A549 (cell line): ENCODE data around the gene RPL39L. TPM values are rescaled to one million over a fixed set of nuclear protein-coding genes. Genes with fewer than 3 reads are reported as not detected.

ENCODE experiments used
- ATAC-seq, 2 experiments: fragments of 200-7000 bp in 1 of 2; fragments of >200 bp in 1 of 2; cut with Nextera tagmentation in 1 of 2; cut with Tn5 transposase in 1 of 2; 3 replicates each; pipeline versions ENCODE4 v1.8.0 to v1.9.1; 2018 to 2020; ENCODE audit warnings: mild to moderate bottlenecking in 1 of 2, moderate library complexity in 1 of 2
- CTCF ChIA-PET: fragments of 300-600 bp; sonication (Branson Sonifier 250); formaldehyde crosslinking; extraction: SDS; loops from one replicate; lab custom pipeline; 2021; ENCODE audit warnings: antibody characterized with exemption, inconsistent platforms; lab: Yijun Ruan, JAX
- POLR2A ChIA-PET: fragments of 350-600 bp; formaldehyde crosslinking; extraction: SDS; loops from one replicate; lab custom pipeline; 2021; ENCODE audit warnings: antibody characterized with exemption, inconsistent platforms; lab: Yijun Ruan, JAX
- DNase-seq, 2 experiments: peaks; one replicate each; pipeline versions ENCODE4 v3.0.0 to v3.0.0-alpha.2; 2011 to 2016; ENCODE audit warnings: low read depth in 1 of 2, low spot score in 1 of 2
- FAIRE-seq: peaks from 2 replicates; lab custom pipeline; 2011; peaks lifted over from hg19 to GRCh38; lab: Jason Lieb, UNC
- H3K27ac ChIP-seq, 2 experiments: fragments of >200 bp; sonication (Bioruptor Twin); formaldehyde crosslinking; 3 replicates each; pipeline ENCODE4 v1.5.1; 2016 to 2017
- H3K4me1 ChIP-seq: fragments of >200 bp; sonication (Bioruptor Twin); formaldehyde crosslinking; 3 replicates; pipeline ENCODE4 v1.6.1; 2016
- H3K4me2 ChIP-seq: fragments of >200 bp; sonication (Bioruptor Twin); formaldehyde crosslinking; 3 replicates; pipeline ENCODE4 v1.6.1; 2016
- H3K4me3 ChIP-seq: fragments of >200 bp; sonication (Bioruptor Twin); formaldehyde crosslinking; 3 replicates; pipeline ENCODE4 v1.5.1; 2016
- H3K9me3 ChIP-seq: fragments of >200 bp; sonication (Bioruptor Twin); formaldehyde crosslinking; 3 replicates; pipeline ENCODE4 v1.6.1; 2016
- CBX8 ChIP-seq: fragments of 200-600 bp; sonication (generic); IDR thresholded peaks from 2 replicates; pipeline ENCODE4 v1.6.1; 2016
- EHF ChIP-seq: fragments of 250-450 bp; sonication (Bioruptor Pico); IDR thresholded peaks from 2 replicates; pipeline ENCODE4 v1.5.0; 2020; ENCODE audit warnings: mild to moderate bottlenecking
- EHMT2 ChIP-seq: fragments of 200-600 bp; sonication (generic); IDR thresholded peaks from 2 replicates; pipeline ENCODE4 v1.6.1; 2016; ENCODE audit warnings: antibody characterized with exemption, low read depth, mild to moderate bottlenecking, moderate library complexity
- FOSL2 ChIP-seq, 2 experiments: fragments of 450-650 bp in 1 of 2; fragments of >200 bp in 1 of 2; sonication (Bioruptor Twin) in 1 of 2; formaldehyde crosslinking; IDR thresholded peaks; 2 replicates each; pipeline versions ENCODE4 v1.5.0 to v1.6.1; 2016 to 2020; ENCODE audit warnings: mild to moderate bottlenecking in 1 of 2, moderate library complexity in 1 of 2
- FOXS1 ChIP-seq: fragments of 250-450 bp; sonication (Bioruptor Pico); IDR thresholded peaks from 2 replicates; pipeline ENCODE4 v1.5.0; 2020; ENCODE audit warnings: mild to moderate bottlenecking, moderate library complexity
- HDAC2 ChIP-seq: fragments of 200-600 bp; sonication (generic); IDR thresholded peaks from 2 replicates; pipeline ENCODE4 v1.6.1; 2016
- HEYL ChIP-seq: fragments of 250-450 bp; sonication (Bioruptor Pico); IDR thresholded peaks from 2 replicates; pipeline ENCODE4 v1.8.0; 2021; ENCODE audit warnings: mild to moderate bottlenecking, moderate library complexity
- HOXA7 ChIP-seq: fragments of 250-450 bp; sonication (Bioruptor Pico); IDR thresholded peaks from 2 replicates; pipeline ENCODE4 v1.5.0; 2020; ENCODE audit warnings: mild to moderate bottlenecking, moderate library complexity
- HOXB5 ChIP-seq: fragments of 250-450 bp; sonication (Bioruptor Pico); IDR thresholded peaks from 2 replicates; pipeline ENCODE4 v1.5.0; 2020; ENCODE audit warnings: mild to moderate bottlenecking, moderate library complexity
- KDM1A ChIP-seq: fragments of 200-600 bp; sonication (generic); IDR thresholded peaks from 2 replicates; pipeline ENCODE4 v1.6.1; 2016; ENCODE audit warnings: low read depth, mild to moderate bottlenecking
- KDM5A ChIP-seq: fragments of 200-600 bp; sonication (generic); IDR thresholded peaks from 2 replicates; pipeline ENCODE4 v1.6.1; 2016; ENCODE audit warnings: antibody characterized with exemption, mild to moderate bottlenecking
- MAZ ChIP-seq: fragments of 150-350 bp; IDR thresholded peaks from 2 replicates; pipeline ENCODE4 v1.6.1; 2014; ENCODE audit warnings: antibody characterized with exemption, low read depth, low read length, borderline replicate concordance
- NFE2L2 ChIP-seq: fragments of 150-350 bp; conservative IDR thresholded peaks from 2 replicates; pipeline ENCODE4 v1.6.1; 2014; ENCODE audit warnings: low read length
- PBX3 ChIP-seq: IDR thresholded peaks from 2 replicates; pipeline ENCODE4 v1.6.1; 2012
- PHF8 ChIP-seq: fragments of 200-600 bp; sonication (generic); IDR thresholded peaks from 2 replicates; pipeline ENCODE4 v1.6.1; 2016; ENCODE audit warnings: low read depth, mild to moderate bottlenecking, antibody characterized with exemption, moderate library complexity, borderline replicate concordance
- POLR2A ChIP-seq: IDR thresholded peaks from 2 replicates; pipeline ENCODE4 v1.6.1; 2012; ENCODE audit warnings: mild to moderate bottlenecking, low read length
- RAD21 ChIP-seq, 2 experiments: fragments of >200 bp in 1 of 2; sonication (Bioruptor Twin) in 1 of 2; formaldehyde crosslinking in 1 of 2; IDR thresholded peaks in 1 of 2; conservative IDR thresholded peaks in 1 of 2; 2 replicates in 1 of 2; 3 replicates in 1 of 2; pipeline ENCODE4 v1.6.1; 2012 to 2018; ENCODE audit warnings: inconsistent platforms in 1 of 2
- RFX5 ChIP-seq: fragments of 450-650 bp; IDR thresholded peaks from 2 replicates; pipeline ENCODE4 v1.7.1; 2014; ENCODE audit warnings: antibody characterized with exemption, mild to moderate bottlenecking, moderate library complexity
- RNF2 ChIP-seq: fragments of 200-600 bp; sonication (generic); IDR thresholded peaks from 2 replicates; pipeline ENCODE4 v1.6.1; 2016; ENCODE audit warnings: low read depth, mild to moderate bottlenecking, antibody characterized with exemption, moderate library complexity, borderline replicate concordance
- SREBF2 ChIP-seq: fragments of 450-650 bp; IDR thresholded peaks from 2 replicates; pipeline ENCODE4 v1.6.1; 2014; ENCODE audit warnings: mild to moderate bottlenecking, moderate library complexity
- TFCP2L1 ChIP-seq: fragments of 250-450 bp; sonication (Bioruptor Pico); IDR thresholded peaks from 2 replicates; pipeline ENCODE4 v1.5.0; 2021; ENCODE audit warnings: mild to moderate bottlenecking
- TP53 ChIP-seq: fragments of 250-450 bp; sonication (Bioruptor Pico); IDR thresholded peaks from 2 replicates; pipeline ENCODE4 v1.5.0; 2021; ENCODE audit warnings: mild to moderate bottlenecking, moderate library complexity
- ZC3H11A ChIP-seq: fragments of 450-650 bp; IDR thresholded peaks from 2 replicates; pipeline ENCODE4 v1.6.1; 2014; ENCODE audit warnings: antibody characterized with exemption, mild to moderate bottlenecking
- WGBS: methylation state at CpG from one replicate; pipeline ENCODE4 v1.1.6; 2017; ENCODE audit errors: missing lambda C conversion rate; 5-methylcytosine and 5-hydroxymethylcytosine counted together
- polyA plus RNA-seq, 4 experiments: library from polyadenylated mRNA; depleted of rRNA in 3 of 4; stranded (reverse); fragments of >200 nt; fragmentation: RNase III in 1 of 4; extraction: RNeasy Plus Mini Kit Qiagen cat#74134 plus additional on column Dnase treatment in 1 of 4; gene quantifications; 2 replicates in 3 of 4; 3 replicates in 1 of 4; pipeline ENCODE4 v1.2.3, GENCODE V29; 2011 to 2017

The RPL39L gene
- polyA plus RNA-seq, 2 of the 4 experiments (the other 2 are of a cell fraction): 54.2 to 56.4 TPM

- peaks cover 15% of the 10 kb centered on the region; the same call in 2 of the 3 replicates for H3K4me1 ChIP-seq
- DNase-seq (no peak), FAIRE-seq (no peak), ATAC-seq (no peak)
- no peaks in the 10 kb centered on the region; the same call in 2 of the 3 replicates for H3K9me3 ChIP-seq
- WGBS: 16% methylated on average over 2 of the region's 2 CpGs
- H3K4me2 ChIP-seq: no peak overlapping the region
- CTCF ChIA-PET: interaction anchor here (0.6 to 1.5 kb wide), 2 partner anchors 14 to 610 kb away, joined by 4 to 5 read pairs; no protein-coding TSS in a partner anchor
- TF ChIP-seq FOSL2 (IDR thresholded peaks at IDR 0.05) (no peak), FOSL2 (CRISPR knock-in tag; IDR thresholded peaks at IDR 0.05) (0 out of 2 replicates have a peak, but pooled peaks have one; percentile 6), EHF (no peak)
- no peak overlapping the region for H3K27ac ChIP-seq
- POLR2A ChIA-PET: no interaction called here
- no peak overlapping the region for H3K4me3 ChIP-seq
Observed at GRCh38 chr3:187098923-187099512, 40.3 kb downstream of the RPL39L start.

GRCh38 chr3:187093320-187093719, 46.0 kb downstream of the RPL39L start:
- Histone ChIP-seq H3K4me1 (no peaks in the 10 kb centered on the region), H3K9me3 (no peaks in the 10 kb centered on the region; the same call in 1 of the 3 replicates)
- POLR2A ChIA-PET: no interaction called here
- WGBS: 80% methylated on average over 1 of the region's 1 CpG
- TF ChIP-seq RFX5 (no peak), TP53 (CRISPR knock-in tag) (no peak), NFE2L2 (no peak), FOXS1 (CRISPR knock-in tag) (no peak)
- TF ChIP-seq, all 56 proteins: peak for 0
- FAIRE-seq (no peak), ATAC-seq (no peak), DNase-seq (no peak)
- CTCF ChIA-PET: interaction anchor here (0.9 to 1.3 kb wide), 2 partner anchors 13 to 280 kb away, joined by 3 to 4 read pairs; no protein-coding TSS in a partner anchor
- Histone ChIP-seq H3K4me2 (no peak overlapping the region), H3K4me3 (no peak overlapping the region), H3K27ac (no peak overlapping the region)

- no peaks in the 10 kb centered on the region; the same call in 2 of the 3 replicates for H3K9me3 ChIP-seq
- TF ChIP-seq POLR2A (no peak), RNF2 (no peak), MAZ (no peak), HOXA7 (CRISPR knock-in tag) (no peak), TFCP2L1 (CRISPR knock-in tag) (no peak), RAD21 (conservative IDR thresholded peaks at IDR 0.05 in 1 of 2, IDR thresholded peaks at IDR 0.05 in 1 of 2) (no peak), SREBF2 (no peak), HEYL (CRISPR knock-in tag) (no peak)
- TF ChIP-seq, all 56 proteins: peak for 0
- H3K4me1 ChIP-seq: no peaks in the 10 kb centered on the region
- FAIRE-seq (no peak), DNase-seq (no peak), ATAC-seq (no peak)
- H3K4me2 ChIP-seq: no peak overlapping the region
- WGBS: 54% methylated on average over 1 of the region's 1 CpG
- POLR2A ChIA-PET: no interaction called here
- H3K4me3 ChIP-seq: no peak overlapping the region
- no peak overlapping the region for H3K27ac ChIP-seq
- CTCF ChIA-PET: no interaction called here
Observed at GRCh38 chr3:187088701-187089100, 50.6 kb downstream of the RPL39L start.

GRCh38 chr3:187086831-187087230, 52.5 kb downstream of the RPL39L start:
- Histone ChIP-seq H3K4me2 (no peak overlapping the region), H3K4me3 (no peak overlapping the region), H3K4me1 (no peaks in the 10 kb centered on the region), H3K9me3 (no peaks in the 10 kb centered on the region; the same call in 2 of the 3 replicates), H3K27ac (no peak overlapping the region)
- no peak for DNase-seq
- FAIRE-seq: no peak
- 90% methylated on average over 3 of the region's 3 CpGs for WGBS
- CTCF ChIA-PET: no interaction called here
- TF ChIP-seq FOSL2 (IDR thresholded peaks at IDR 0.05) (no peak), FOSL2 (CRISPR knock-in tag; IDR thresholded peaks at IDR 0.05) (no peak), KDM5A (no peak), HOXB5 (CRISPR knock-in tag) (no peak), EHMT2 (no peak), HDAC2 (no peak), PBX3 (no peak), PHF8 (no peak), ZC3H11A (no peak), FOXS1 (CRISPR knock-in tag) (no peak), KDM1A (no peak), CBX8 (no peak)
- POLR2A ChIA-PET: no interaction called here
- ATAC-seq: no peak
